K562 (cell line): ENCODE measurements around the gene EPHB2. TPM values are rescaled to one million over a fixed set of nuclear protein-coding genes. Genes with fewer than 3 reads are reported as not detected.

Experiments
- ATAC-seq: fragments of 200-7000 bp; cut with Tn5 transposase; 3 replicates; pipeline ENCODE4 v1.9.1; 2020; ENCODE audit warnings: moderate library complexity
- BruUV-seq: library from RNA; stranded (reverse); fragments of 400-500 nt; replicated peaks from 2 replicates; lab custom pipeline; 2021; lab: Mats Ljungman, UMichigan
- CTCF ChIA-PET: fragments of 300-600 bp; formaldehyde crosslinking; extraction: SDS; loops from one replicate; lab custom pipeline; 2021; ENCODE audit warnings: low intra/inter-chr PET ratio; lab: Yijun Ruan, JAX
- POLR2A ChIA-PET: fragments of 300-600, 350-650 bp; sonication (Branson Sonifier 250); formaldehyde crosslinking; extraction: SDS; loops from one replicate; lab custom pipeline; 2021; ENCODE audit warnings: antibody characterized with exemption, inconsistent platforms; lab: Yijun Ruan, JAX
- DNase-seq, 4 experiments: peaks; one replicate each; pipeline versions ENCODE4 v3.0.0 to v3.0.0-alpha.2; 2011 to 2018; ENCODE audit warnings: low spot score in 3 of 4, mixed read lengths in 3 of 4; ENCODE audit errors: extremely low read depth in 1 of 4
- FAIRE-seq: peaks from 2 replicates; lab custom pipeline; 2011; peaks lifted over from hg19 to GRCh38; lab: Jason Lieb, UNC
- H2AFZ ChIP-seq: 2 replicates; pipeline ENCODE4 v1.6.0; 2011; ENCODE audit warnings: low read depth, low read length, control low read depth, inconsistent platforms
- H3K27ac ChIP-seq: fragments of 200-600 bp; 3 replicates; pipeline ENCODE4 v1.8.0; 2011; ENCODE audit warnings: low read depth, mild to moderate bottlenecking, control low read depth, inconsistent platforms, low read length, moderate library complexity, mixed read lengths; ENCODE audit errors: extremely low read depth
- H3K27me3 ChIP-seq, 2 experiments: fragments of 300-600 bp in 1 of 2; 2 replicates in 1 of 2; 3 replicates in 1 of 2; pipeline versions ENCODE4 v1.6.0 to v1.8.0; 2011; ENCODE audit warnings: inconsistent platforms in 2 of 2, low read length in 2 of 2, mild to moderate bottlenecking in 1 of 2, mixed read lengths in 1 of 2, moderate library complexity in 1 of 2; ENCODE audit not compliant: control insufficient read depth in 2 of 2, insufficient read depth in 2 of 2
- H3K36me3 ChIP-seq: fragments of 300-600 bp; 3 replicates; pipeline ENCODE4 v1.8.0; 2011; ENCODE audit warnings: mild to moderate bottlenecking, low read length, inconsistent platforms; ENCODE audit not compliant: control insufficient read depth, insufficient read depth
- H3K4me1 ChIP-seq, 2 experiments: fragments of 200-600 bp in 1 of 2; replicated peaks in 1 of 2; 2 replicates in 1 of 2; 3 replicates in 1 of 2; pipeline versions ENCODE4 v1.5.1 to v1.8.0; 2011; ENCODE audit warnings: inconsistent platforms in 2 of 2, low read length in 2 of 2, mild to moderate bottlenecking in 1 of 2, mixed read lengths in 1 of 2, moderate library complexity in 1 of 2; ENCODE audit not compliant: control insufficient read depth in 2 of 2, insufficient read depth in 2 of 2
- H3K4me2 ChIP-seq: 2 replicates; pipeline ENCODE4 v1.6.1; 2011; ENCODE audit warnings: low read length, control low read depth, inconsistent platforms, mixed read lengths; ENCODE audit not compliant: insufficient read depth
- H3K4me3 ChIP-seq: fragments of 200-600 bp; sonication (generic), shearing (Covaris generic); 2 replicates; pipeline ENCODE4 v1.5.1; 2016; ENCODE audit warnings: control low read depth, inconsistent platforms
- H3K79me2 ChIP-seq: fragments of 200-600 bp; 3 replicates; pipeline ENCODE4 v1.8.0; 2011; ENCODE audit warnings: low read length, inconsistent platforms; ENCODE audit not compliant: control insufficient read depth, insufficient read depth
- H3K9ac ChIP-seq, 2 experiments: 2 replicates each; pipeline versions ENCODE4 v1.6.0 to v1.6.1; 2011; ENCODE audit warnings: low read depth in 2 of 2, low read length in 2 of 2, control low read depth in 1 of 2, inconsistent platforms in 1 of 2, mild to moderate bottlenecking in 1 of 2, mixed read lengths in 1 of 2; ENCODE audit not compliant: insufficient read depth in 1 of 2
- H3K9me1 ChIP-seq: one replicate; pipeline ENCODE4 v1.6.0; 2011; ENCODE audit warnings: inconsistent platforms, mild to moderate bottlenecking, low read length, moderate library complexity; ENCODE audit not compliant: control insufficient read depth, insufficient read depth
- H3K9me3 ChIP-seq: replicated peaks from 2 replicates; pipeline ENCODE4 v1.5.1; 2011; ENCODE audit warnings: low read depth, low read length, inconsistent platforms; ENCODE audit not compliant: control insufficient read depth, insufficient read depth
- H4K20me1 ChIP-seq: replicated peaks from 2 replicates; pipeline ENCODE4 v1.6.1; 2011; ENCODE audit warnings: low read length, inconsistent platforms, mixed read lengths; ENCODE audit not compliant: control insufficient read depth, insufficient read depth
- C11orf30 ChIP-seq: fragments of 450-650 bp; IDR thresholded peaks from 2 replicates; pipeline ENCODE4 v1.6.1; 2016; ENCODE audit warnings: low read depth, mild to moderate bottlenecking
- CSDE1 ChIP-seq, 2 experiments: fragments of 450-650 bp; IDR thresholded peaks; 2 replicates each; pipeline ENCODE4 v1.6.1; 2016; ENCODE audit warnings: mild to moderate bottlenecking in 1 of 2
- CXXC5 ChIP-seq: fragments of 250-450 bp; sonication (Bioruptor Pico); IDR thresholded peaks from 2 replicates; pipeline ENCODE4 v1.8.0; 2022; ENCODE audit warnings: inconsistent platforms, mild to moderate bottlenecking, moderate library complexity
- DNMT1 ChIP-seq: fragments of 450-650 bp; IDR thresholded peaks from 2 replicates; pipeline ENCODE4 v1.6.1; 2016; ENCODE audit warnings: antibody characterized with exemption, mild to moderate bottlenecking
- KLF1 ChIP-seq: fragments of 450-650 bp; IDR thresholded peaks from 2 replicates; pipeline ENCODE4 v1.6.1; 2016; ENCODE audit warnings: missing genetic modification characterization, missing compliant biosample characterization
- MBD2 ChIP-seq: sonication (generic); IDR thresholded peaks from 2 replicates; pipeline ENCODE4 v1.6.1; 2016; ENCODE audit warnings: low read depth, borderline replicate concordance
- NFIX ChIP-seq: fragments of 250-450 bp; sonication (Bioruptor Pico); IDR thresholded peaks from 2 replicates; pipeline ENCODE4 v1.4.0; 2020; ENCODE audit warnings: low read depth, mild to moderate bottlenecking, moderate library complexity
- NR2C2 ChIP-seq, 2 experiments: fragments of 200-800 bp in 1 of 2; sonication (Bioruptor generic) in 1 of 2; sonication (generic) in 1 of 2; formaldehyde crosslinking in 1 of 2; IDR thresholded peaks; 2 replicates each; pipeline versions ENCODE4 v1.6.1 to v1.8.0; 2016 to 2022; ENCODE audit warnings: mild to moderate bottlenecking in 1 of 2, missing compliant biosample characterization in 1 of 2, missing genetic modification characterization in 1 of 2, missing genetic modification reagents in 1 of 2
- NR4A1 ChIP-seq, 2 experiments: fragments of 250-450 bp in 1 of 2; fragments of 450-650 bp in 1 of 2; sonication (Bioruptor Pico) in 1 of 2; IDR thresholded peaks; 2 replicates each; pipeline versions ENCODE4 v1.4.0 to v1.6.1; 2016 to 2020; ENCODE audit warnings: mild to moderate bottlenecking in 2 of 2, missing compliant biosample characterization in 1 of 2, missing genetic modification characterization in 1 of 2, moderate library complexity in 1 of 2
- RNF2 ChIP-seq: sonication (generic); IDR thresholded peaks from 2 replicates; pipeline ENCODE4 v1.6.1; 2016
- SFPQ ChIP-seq: fragments of 200-400 bp; formaldehyde crosslinking; IDR thresholded peaks from 2 replicates; pipeline ENCODE4 v1.6.1; 2017; ENCODE audit warnings: mild to moderate bottlenecking, low read depth, low read length, moderate library complexity
- SREBF1 ChIP-seq: fragments of 150-350 bp; IDR thresholded peaks from 2 replicates; pipeline ENCODE4 v1.6.1; 2014; ENCODE audit warnings: antibody characterized with exemption, low read depth, low read length, borderline replicate concordance
- ZBTB1 ChIP-seq: sonication (generic); formaldehyde crosslinking; IDR thresholded peaks from 2 replicates; pipeline ENCODE4 v1.8.1; 2023; ENCODE audit warnings: missing genetic modification reagents, low read depth, mild to moderate bottlenecking, borderline replicate concordance
- ZBTB12 ChIP-seq: fragments of 250-450 bp; sonication (Bioruptor Pico); IDR thresholded peaks from 2 replicates; pipeline ENCODE4 v1.4.0; 2020
- ZNF174 ChIP-seq: fragments of 250-450 bp; sonication (Bioruptor Pico); IDR thresholded peaks from 2 replicates; pipeline ENCODE4 v1.4.0; 2020; ENCODE audit warnings: mild to moderate bottlenecking
- ZNF507 ChIP-seq: conservative IDR thresholded peaks from 2 replicates; pipeline ENCODE4 v1.6.1; 2017; ENCODE audit warnings: missing genetic modification characterization, missing compliant biosample characterization
- ZNF699 ChIP-seq: fragments of 250-450 bp; sonication (Bioruptor Pico); IDR thresholded peaks from 2 replicates; pipeline ENCODE4 v1.8.0; 2021; ENCODE audit warnings: mild to moderate bottlenecking, moderate library complexity; ENCODE audit not compliant: insufficient replicate concordance
- WGBS: fragments of 100-300 bp; shearing (Covaris generic); methylation state at CpG from one replicate; pipeline ENCODE4 v1.1.6; 2016; ENCODE audit warnings: low coverage, mixed read lengths; ENCODE audit not compliant: insufficient coverage; ENCODE audit errors: missing lambda C conversion rate; 5-methylcytosine and 5-hydroxymethylcytosine counted together
- in situ Hi-C: fragments of 300-500 bp; cut with MboI; formaldehyde crosslinking; loops from 4 replicates; pipeline ENCODE4 v1.15.0; 2018; ENCODE audit warnings: inconsistent platforms, mixed read lengths
- intact Hi-C: fragments of 100-400 bp; cut with micrococcal nuclease; formaldehyde crosslinking; loops from 2 replicates; pipeline ENCODE4 v1.14.2; 2022
- polyA plus RNA-seq, 8 experiments: library from polyadenylated mRNA; depleted of rRNA in 4 of 8; stranded (reverse) in 5 of 8; unstranded in 3 of 8; fragments of >200 nt; fragmentation: Nextera tagmentation in 2 of 8; fragmentation: Illumina TruSeq in 1 of 8; extraction: Ambion mirVana in 2 of 8; extraction: Trizol in 1 of 8; gene quantifications; 2 replicates each; pipeline versions ENCODE4 v1.2.1 to v1.2.3, GENCODE V29; 2011 to 2014; ENCODE audit warnings: inconsistent platforms in 1 of 8, missing spikeins in 1 of 8
- total RNA-seq, 7 experiments: library from RNA; depleted of rRNA in 6 of 7; stranded (reverse); fragments of >200 nt in 6 of 7; fragmentation: Illumina TruSeq in 2 of 7; extraction: Trizol in 2 of 7; gene quantifications; 2 replicates each; pipeline versions ENCODE4 v1.2.1 to v1.2.3, GENCODE V29; 2011 to 2021; ENCODE audit warnings: low replicate concordance in 1 of 7

The EPHB2 gene
- total and polyA plus RNA-seq, 9 of the 15 experiments (the other 6 are each of a cell fraction or from before 2014, with no cell fraction given), result not detected

GRCh38 chr1:22691031-22691753, 19.4 kb upstream of the EPHB2 start:
- no TSS peak for BruUV-seq
- no peaks in the 10 kb centered on the region for H3K9me3 ChIP-seq
- POLR2A ChIA-PET, result interaction anchor here (0.7 to 0.8 kb wide), 4 partner anchors 19 to 426 kb away, joined by 3 to 4 read pairs (median 3); no protein-coding TSS in a partner anchor
- ATAC-seq, result no peak
- CTCF ChIA-PET, result no interaction called here
- H2AFZ ChIP-seq, result no peak overlapping the region
- no peak overlapping the region for H3K9ac ChIP-seq
- H4K20me1 ChIP-seq, result no peaks in the 10 kb centered on the region
- no peak for FAIRE-seq
- H3K4me1 ChIP-seq, result no peaks in the 10 kb centered on the region
- in situ Hi-C loops (no loop called here), intact Hi-C loops (no loop called here)
- no peak for DNase-seq
- H3K4me2 ChIP-seq, result no peak overlapping the region
- H3K36me3 ChIP-seq, result no peaks in the 10 kb centered on the region
- under 1% methylated on average over 13 of the region's 13 CpGs for WGBS
- peaks cover 25 to 45% of the 10 kb centered on the region in 2 experiments for H3K27me3 ChIP-seq
- H3K9me1 ChIP-seq, result no peaks in the 10 kb centered on the region
- no peak overlapping the region for H3K27ac ChIP-seq
- H3K4me3 ChIP-seq, result no peak overlapping the region
- H3K79me2 ChIP-seq, result no peaks in the 10 kb centered on the region
- TF ChIP-seq ZNF699, result no peak
- TF ChIP-seq CXXC5 (CRISPR knock-in tag), result no peak
- no peak for TF ChIP-seq NR4A1 (CRISPR knock-in tag; IDR thresholded peaks at IDR 0.05)
- TF ChIP-seq NR4A1 (tag; IDR thresholded peaks at IDR 0.05), result no peak
- TF ChIP-seq DNMT1, result no peak
- no peak for TF ChIP-seq ZNF174 (CRISPR knock-in tag)
- no peak for TF ChIP-seq ZBTB1 (CRISPR knock-in tag)
- no peak for TF ChIP-seq MBD2
- no peak for TF ChIP-seq KLF1
- TF ChIP-seq NR2C2 (CRISPR knock-in tag; IDR thresholded peaks at IDR 0.05), result no peak
- no peak for TF ChIP-seq NR2C2 (tag; IDR thresholded peaks at IDR 0.05)
- TF ChIP-seq ZBTB12 (CRISPR knock-in tag), result no peak
- no peak for TF ChIP-seq CSDE1 (IDR thresholded peaks at IDR 0.05)
- no peak for TF ChIP-seq SFPQ
- TF ChIP-seq RNF2, result no peak
- TF ChIP-seq ZNF507 (tag), result no peak
- TF ChIP-seq SREBF1, result no peak
- TF ChIP-seq C11orf30, result no peak
- no peak for TF ChIP-seq NFIX
